AG10803 (cell line): Measurements from ENCODE around the gene PIGU.
"Not testable (repeated sequence)": the region's sequence is repeated elsewhere in the genome, so short reads cannot be mapped to it uniquely, and the experiment has no call there.

ENCODE experiments used
- DNase-seq: peaks from one replicate; pipeline ENCODE4 v3.0.0; 2010; ENCODE audit warnings: low read depth
- H3K4me3 ChIP-seq: 2 replicates; pipeline ENCODE4 v1.5.1; 2011; ENCODE audit warnings: mild to moderate bottlenecking, low read length, control low read depth
- CTCF ChIP-seq: conservative IDR thresholded peaks from 2 replicates; pipeline ENCODE4 v1.5.1; 2011; ENCODE audit warnings: mild to moderate bottlenecking, low read length, control low read depth, inconsistent platforms

PIGU gene

GRCh38 chr20:34715384-34715783 is 38.5 kb upstream of the PIGU start:
- TF ChIP-seq CTCF = no peak
- DNase-seq = peak; percentile 12
- no peak overlapping the region for H3K4me3 ChIP-seq

GRCh38 chr20:34713944-34714515 is 37.1 kb upstream of the PIGU start:
- DNase-seq = not testable (repeated sequence)

GRCh38 chr20:34713194-34713943 is 36.5 kb upstream of the PIGU start:
- no peak overlapping the region for H3K4me3 ChIP-seq
- TF ChIP-seq CTCF = no peak
- DNase-seq = peak; percentile 93

More at GRCh38 chr20:34713944-34714515, 37.1 kb upstream of the PIGU start:
- H3K4me3 ChIP-seq = not testable (repeated sequence)

GRCh38 chr20:34712525-34713192 is 35.8 kb upstream of the PIGU start:
- no peak for DNase-seq
- no peak overlapping the region for H3K4me3 ChIP-seq
- TF ChIP-seq CTCF = no peak

GRCh38 chr20:34711813-34712430 is 35.0 kb upstream of the PIGU start:
- DNase-seq = no peak
- no peak overlapping the region for H3K4me3 ChIP-seq
- TF ChIP-seq CTCF = no peak

GRCh38 chr20:34710861-34711574 is 34.1 kb upstream of the PIGU start:
- no peak for TF ChIP-seq CTCF
- no peak for DNase-seq
- H3K4me3 ChIP-seq = no peak overlapping the region

- H3K4me3 ChIP-seq = peak overlapping the region; percentile 55; the same call in 1 of the 2 replicates
- no peak for TF ChIP-seq CTCF
- no peak for DNase-seq
Measured at GRCh38 chr20:34710568-34710839, 33.6 kb upstream of the PIGU start.
